Measurements from ENCODE around the gene MEIG1. TPM values are rescaled to one million over a fixed set of nuclear protein-coding genes. Genes with fewer than 3 reads are reported as not detected.
"Not testable (repeated sequence)": the region's sequence is repeated elsewhere in the genome, so short reads cannot be mapped to it uniquely, and the experiment has no call there.

Gene MEIG1, protein sequence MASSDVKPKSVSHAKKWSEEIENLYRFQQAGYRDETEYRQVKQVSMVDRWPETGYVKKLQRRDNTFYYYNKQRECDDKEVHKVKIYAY
- total RNA-seq: not detected in 2 replicates

GRCh38 chr10:14959221-14960057, at the start of gene MEIG1:
Gene MEIG1, plus strand, starts transcription at chr10:14959388. Its CDS starts 7,081 bp downstream, at chr10:14966469.
- intact Hi-C loops (cut with micrococcal nuclease): loop anchor here (1.0 to 10.0 kb wide), 12 partner anchors 13 to 1855 kb away; partner anchors contain the start of genes CDNF, HSPA14, MSANTD7 and NMT2

GRCh38 chr10:14910953-14911352, 48.2 kb upstream of the MEIG1 start:
- intact Hi-C loops (cut with micrococcal nuclease): no loop called here

- intact Hi-C loops (cut with micrococcal nuclease): no loop called here
These were observed 47.4 kb upstream of the MEIG1 start for GRCh38 chr10:14911801-14912200.

DNA sequence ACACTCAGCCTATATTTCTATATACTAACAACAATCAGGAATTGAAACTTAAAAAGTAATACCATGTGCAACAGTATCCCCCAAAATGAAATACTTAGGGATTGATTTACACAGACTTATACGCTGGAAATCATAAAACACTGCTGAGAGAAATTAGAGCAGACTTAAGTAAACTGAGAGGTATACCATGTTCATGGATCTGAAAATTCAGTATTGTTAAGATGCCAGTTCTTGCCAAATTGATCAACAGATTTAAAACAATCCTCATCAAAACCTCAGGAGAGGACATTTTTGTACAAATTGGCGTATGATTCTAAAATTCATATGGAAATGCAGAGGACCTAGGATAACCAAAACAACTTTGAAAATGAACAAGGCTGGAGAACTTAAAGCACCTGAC, 42.6 kb upstream of the MEIG1 start:
- intact Hi-C loops (cut with micrococcal nuclease): no loop called here

DNA sequence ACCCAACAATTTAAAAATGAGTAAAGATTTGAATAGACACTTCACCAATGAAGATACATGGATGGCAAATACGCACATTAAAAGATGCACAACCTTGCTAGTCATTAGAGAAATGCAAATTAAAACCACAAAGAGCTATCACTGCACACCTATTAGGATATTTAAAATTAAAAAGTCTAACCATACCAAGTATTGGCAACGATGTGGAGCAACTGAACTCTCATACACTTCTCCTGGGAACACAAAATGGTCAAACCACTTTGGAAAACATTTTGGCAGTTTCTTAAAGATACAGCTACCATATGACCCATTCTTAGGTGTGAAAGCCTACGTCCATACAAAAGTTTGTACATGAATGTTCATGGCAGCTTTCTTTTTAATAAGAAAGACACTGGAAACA, 41.4 kb upstream of the MEIG1 start:
- intact Hi-C loops (cut with micrococcal nuclease): no loop called here

GRCh38 chr10:14918964-14919363, 40.2 kb upstream of the MEIG1 start:
- intact Hi-C loops (cut with micrococcal nuclease): no loop called here

DNA sequence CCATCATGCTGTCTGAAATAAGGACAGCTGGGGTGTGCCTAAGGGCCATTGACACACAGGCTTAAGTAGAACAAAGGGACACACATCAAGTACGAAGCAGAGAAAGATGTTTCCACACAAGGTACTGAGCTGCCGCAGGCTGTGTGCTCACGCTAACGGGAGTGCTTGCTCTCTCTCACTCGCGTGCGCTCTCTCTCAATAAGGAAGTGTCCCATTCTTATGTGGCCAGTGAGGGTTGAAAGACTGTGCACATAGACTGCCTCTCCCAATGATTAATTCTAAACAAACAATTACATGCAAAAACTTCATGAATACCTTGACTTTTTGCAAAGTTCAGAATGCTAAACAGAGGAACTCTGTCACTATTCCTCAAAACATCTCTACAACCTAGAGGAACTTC, 35.2 kb upstream of the MEIG1 start:
- intact Hi-C loops (cut with micrococcal nuclease): no loop called here

DNA sequence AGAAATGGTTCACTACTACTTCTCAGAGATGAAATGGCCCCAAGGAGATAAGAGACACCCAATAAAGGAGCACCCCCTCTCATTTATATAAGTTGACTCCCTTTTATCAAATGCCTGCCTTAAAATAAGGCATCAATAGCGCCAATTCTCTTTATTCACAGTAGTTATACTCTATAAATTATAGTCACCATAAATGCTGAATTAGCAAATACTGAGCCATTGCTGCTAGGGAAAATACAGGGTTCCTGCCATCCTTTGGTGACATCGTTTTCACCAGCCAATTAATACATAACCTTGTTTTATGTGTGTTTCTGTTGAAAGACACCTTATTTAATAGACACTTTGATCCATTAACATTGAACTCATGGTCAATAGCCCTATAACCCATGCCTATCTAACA, 33.9 kb upstream of the MEIG1 start:
- intact Hi-C loops (cut with micrococcal nuclease): no loop called here

- intact Hi-C loops (cut with micrococcal nuclease): no loop called here
These were observed 33.1 kb upstream of the MEIG1 start for GRCh38 chr10:14926061-14926470.

- intact Hi-C loops (cut with micrococcal nuclease): no loop called here
These were observed 32.3 kb upstream of the MEIG1 start for GRCh38 chr10:14926722-14927416.

DNA sequence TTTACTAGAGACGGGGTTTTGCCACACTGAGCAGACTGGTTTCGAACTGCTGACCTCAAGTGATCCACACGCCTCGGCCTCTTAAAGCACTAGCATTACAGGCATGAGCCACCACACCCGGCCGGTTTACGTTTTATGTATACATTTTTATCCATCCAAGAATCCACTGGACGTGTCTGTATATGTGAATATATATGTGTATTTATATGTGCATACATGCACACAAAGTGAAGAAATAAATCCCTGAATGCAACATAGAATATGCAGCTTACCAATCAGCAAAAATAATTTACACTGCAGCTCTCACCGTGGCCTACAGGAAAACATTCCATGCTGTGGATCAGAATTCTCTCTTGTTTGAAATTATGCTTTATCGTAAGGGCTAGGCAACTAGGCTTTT, 28.6 kb upstream of the MEIG1 start:
- intact Hi-C loops (cut with micrococcal nuclease): no loop called here

DNA sequence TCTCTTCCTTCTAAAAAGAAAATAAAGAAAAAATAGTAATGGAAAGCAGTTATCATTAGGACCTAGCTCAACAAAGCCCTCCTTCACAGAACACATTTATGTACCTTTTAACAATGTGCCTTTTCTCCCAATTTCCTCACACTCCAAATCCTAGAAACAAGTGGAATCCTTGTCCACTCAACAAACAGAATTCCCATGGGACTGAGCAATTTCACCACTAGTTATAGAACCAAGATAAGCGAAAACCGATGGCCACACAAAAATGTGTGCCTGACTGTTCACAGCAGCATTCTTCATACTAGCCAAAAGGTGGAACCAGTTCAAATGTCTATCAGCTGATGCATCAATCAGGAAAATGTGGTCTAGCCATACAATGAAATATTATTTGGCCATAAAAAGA, 22.6 kb upstream of the MEIG1 start:
- intact Hi-C loops (cut with micrococcal nuclease): no loop called here

- intact Hi-C loops (cut with micrococcal nuclease): not testable (repeated sequence)
These were observed 20.2 kb upstream of the MEIG1 start for GRCh38 chr10:14938971-14939370.

DNA sequence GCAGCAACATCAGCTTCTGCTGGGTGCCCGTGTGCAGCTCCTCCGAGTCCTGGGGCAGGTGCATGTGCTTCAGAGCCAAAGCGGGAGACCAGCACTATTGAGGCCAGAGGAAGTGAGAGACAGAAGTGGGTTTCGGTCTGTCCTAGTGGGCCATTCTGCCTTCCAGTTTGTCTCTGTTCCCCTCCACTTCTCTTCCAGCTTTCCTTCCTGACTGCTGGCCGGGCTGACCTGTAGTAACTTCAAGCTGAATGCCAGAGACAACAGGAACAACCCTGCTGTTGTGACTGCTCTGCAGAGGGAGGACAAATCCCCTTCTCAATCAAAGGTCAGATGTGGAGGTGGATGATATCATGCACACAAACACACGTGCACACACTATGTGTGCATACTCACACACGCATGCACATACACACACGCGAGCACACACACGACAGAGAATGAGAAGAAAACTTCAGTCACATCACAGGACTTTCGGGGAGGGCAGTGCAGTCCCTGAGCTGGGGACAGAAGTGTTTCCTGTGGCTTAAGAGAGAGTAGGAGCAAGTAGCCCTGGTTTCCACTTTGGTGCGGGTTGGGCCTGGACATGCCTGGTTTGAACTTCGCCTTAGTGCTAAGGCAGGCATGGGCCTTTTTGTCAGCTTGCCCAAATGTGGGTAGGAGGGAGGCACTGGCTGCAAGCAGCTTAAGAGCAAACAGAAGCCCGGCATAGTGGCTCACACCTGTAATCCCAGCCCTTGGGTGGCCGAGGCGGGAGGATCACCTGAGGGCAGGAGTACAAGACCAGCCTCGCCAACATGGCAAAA, 16.8 kb upstream of the MEIG1 start:
- intact Hi-C loops (cut with micrococcal nuclease): not testable (repeated sequence)

GRCh38 chr10:14942950-14943338, 16.2 kb upstream of the MEIG1 start:
- intact Hi-C loops (cut with micrococcal nuclease): not testable (repeated sequence)

GRCh38 chr10:14945108-14945507, 14.1 kb upstream of the MEIG1 start:
- intact Hi-C loops (cut with micrococcal nuclease): no loop called here

DNA sequence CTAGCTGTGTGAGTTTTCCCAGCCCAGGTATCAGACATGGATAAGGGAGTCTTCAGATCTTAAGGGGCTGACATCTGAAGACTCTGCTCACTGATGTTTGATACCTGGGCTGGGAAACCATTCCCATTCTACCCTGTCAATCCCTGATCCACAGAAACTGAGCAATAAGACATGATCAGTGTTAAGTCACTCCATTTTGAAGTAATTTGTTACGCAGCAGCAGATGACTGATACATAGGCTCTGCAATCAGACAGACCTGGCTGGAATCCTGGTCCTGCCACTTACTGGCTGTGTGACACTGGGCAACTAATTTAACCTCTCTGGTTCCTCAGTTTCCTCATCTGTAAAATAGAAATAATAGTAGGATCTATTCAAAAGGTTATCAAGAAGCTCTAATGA, 11.9 kb upstream of the MEIG1 start:
- intact Hi-C loops (cut with micrococcal nuclease): no loop called here

DNA sequence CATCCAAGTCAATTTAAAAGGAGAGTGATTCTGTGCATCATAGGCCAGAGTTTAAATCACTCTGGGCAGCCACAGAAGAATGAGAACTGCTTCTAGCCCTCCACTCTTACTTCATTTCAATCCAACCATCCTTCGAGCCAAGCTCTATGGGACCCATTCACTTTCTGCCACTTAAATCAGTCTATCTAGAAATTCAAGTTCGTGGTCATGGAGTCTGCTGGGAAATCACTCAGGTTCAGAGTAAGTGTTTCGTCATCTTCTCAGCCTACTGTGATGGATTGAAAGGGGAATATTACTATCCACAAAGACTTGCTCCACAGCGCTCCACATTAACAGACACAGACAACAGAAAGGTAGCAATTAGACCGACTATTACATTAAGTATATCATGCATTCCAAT, 9.9 kb upstream of the MEIG1 start:
- intact Hi-C loops (cut with micrococcal nuclease): no loop called here

GRCh38 chr10:14952851-14953423, 6.3 kb upstream of the MEIG1 start:
- intact Hi-C loops (cut with micrococcal nuclease): loop anchor here (1.0 to 10.0 kb wide), 5 partner anchors 366 to 1862 kb away; partner anchors contain the start of genes PHYH and RSU1

DNA sequence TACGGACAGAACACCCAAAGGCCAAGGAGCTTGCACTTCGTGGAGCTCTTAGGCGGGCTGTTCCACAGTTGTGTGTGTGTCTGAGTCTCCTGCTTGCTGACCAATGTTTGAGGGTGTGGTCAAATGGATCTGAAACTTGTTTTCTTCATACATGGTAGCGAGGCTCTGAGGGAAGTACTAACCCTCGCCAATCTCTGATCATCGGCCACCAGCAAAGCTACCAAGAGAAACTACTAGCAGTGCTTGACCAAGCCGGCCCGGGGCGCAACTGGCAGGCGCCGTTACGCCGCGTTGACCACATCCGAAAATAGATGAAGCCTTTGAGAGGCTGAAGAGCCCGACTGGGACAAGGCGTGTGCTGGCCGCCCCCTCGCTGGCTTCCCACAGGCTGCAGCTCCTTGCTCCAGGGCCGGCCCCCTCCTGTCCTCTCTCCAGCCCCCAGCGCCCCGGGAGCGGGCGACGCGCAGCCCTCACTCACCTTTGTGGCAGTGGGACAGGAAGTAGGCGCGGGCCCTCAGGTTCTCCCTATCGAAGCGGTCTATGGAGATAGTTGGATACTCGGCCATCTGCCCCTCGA, 5.7 kb upstream of the MEIG1 start:
- intact Hi-C loops (cut with micrococcal nuclease): loop anchor here (1.0 to 10.0 kb wide), 5 partner anchors 366 to 1861 kb away; partner anchors contain the start of genes PHYH and RSU1

Measured in T-helper 1 cell treated with Interleukin-12 subunit alpha and Interleukin-12 subunit beta and Interleukin-4 antibody, amounts not matched to agents 30 ng/mL and 1 ng/mL, for 36 hours (primary cell).